ENCODE measurements around the gene ALG12. TPM values are rescaled to one million over a fixed set of nuclear protein-coding genes. Genes with fewer than 3 reads are reported as not detected.

ALG12 gene
- total RNA-seq, 2 donors from 2014 or later: 19.7 to 26.2 TPM

GRCh38 chr22:49951986-49952896, 34.0 kb upstream of the ALG12 start:
- Mint-ChIP-seq H3K4me3 (no peak overlapping the region), H3K27ac (peak overlapping the region; percentile 39), H3K9me3 (no peaks in the 10 kb centered on the region), H3K4me1 (no peaks in the 10 kb centered on the region), H3K36me3 (ENCODE audit: low read depth) (no peaks in the 10 kb centered on the region), H3K27me3 (ENCODE audit: insufficient read depth) (no peaks in the 10 kb centered on the region)
- no peak for TF ChIP-seq CTCF (conservative IDR thresholded peaks at IDR 0.05)
- Histone ChIP-seq H3K36me3 (ENCODE audit: control insufficient read depth, insufficient read depth, low read length) (no peaks in the 10 kb centered on the region), H3K9ac (ENCODE audit: extremely low read depth, low read length, poor library complexity, severe bottlenecking) (no peak overlapping the region), H3K4me1 (ENCODE audit: control insufficient read depth, insufficient read depth, low read length) (peaks cover 6% of the 10 kb centered on the region), H3K9me3 (ENCODE audit: control insufficient read depth, low read length) (no peaks in the 10 kb centered on the region), H3K4me3 (ENCODE audit: low read length) (no peak overlapping the region), H3K27ac (ENCODE audit: low read depth, low read length) (peak overlapping the region; percentile 63), H3K27me3 (ENCODE audit: control insufficient read depth, insufficient read depth, low read length, poor library complexity, severe bottlenecking) (no peaks in the 10 kb centered on the region)
- DNase-seq: no peak
- 79 to 83% methylated on average over 8 to 22 of the region's 24 CpGs for WGBS, 2 experiments (ENCODE audit: insufficient coverage in 1 of 2, insufficient read length in 1 of 2)

GRCh38 chr22:49951678-49951985, 33.4 kb upstream of the ALG12 start:
- Histone ChIP-seq H3K9me3 (ENCODE audit: control insufficient read depth, low read length) (no peaks in the 10 kb centered on the region), H3K27ac (ENCODE audit: low read depth, low read length) (no peak overlapping the region), H3K4me3 (ENCODE audit: low read length) (no peak overlapping the region), H3K36me3 (ENCODE audit: control insufficient read depth, insufficient read depth, low read length) (no peaks in the 10 kb centered on the region), H3K27me3 (ENCODE audit: control insufficient read depth, insufficient read depth, low read length, poor library complexity, severe bottlenecking) (no peaks in the 10 kb centered on the region), H3K4me1 (ENCODE audit: control insufficient read depth, insufficient read depth, low read length) (peaks cover 6% of the 10 kb centered on the region), H3K9ac (ENCODE audit: extremely low read depth, low read length, poor library complexity, severe bottlenecking) (no peak overlapping the region)
- Mint-ChIP-seq H3K36me3 (ENCODE audit: low read depth) (no peaks in the 10 kb centered on the region), H3K27me3 (ENCODE audit: insufficient read depth) (no peaks in the 10 kb centered on the region), H3K9me3 (no peaks in the 10 kb centered on the region), H3K4me3 (no peak overlapping the region), H3K4me1 (no peaks in the 10 kb centered on the region), H3K27ac (no peak overlapping the region)
- WGBS, 2 experiments (ENCODE audit: insufficient coverage in 1 of 2, insufficient read length in 1 of 2): 90 to 92% methylated on average over 2 to 4 of the region's 4 CpGs
- DNase-seq: peak; percentile 60
- TF ChIP-seq CTCF (conservative IDR thresholded peaks at IDR 0.05): no peak

- no peaks in the 10 kb centered on the region for H3K27me3 Mint-ChIP-seq (ENCODE audit: insufficient read depth)
- no peak overlapping the region for H3K4me3 ChIP-seq (ENCODE audit: low read length)
- H3K4me3 Mint-ChIP-seq: no peak overlapping the region
- H3K9ac ChIP-seq (ENCODE audit: extremely low read depth, low read length, poor library complexity, severe bottlenecking): no peak overlapping the region
- DNase-seq: peak; percentile 57
- TF ChIP-seq CTCF (conservative IDR thresholded peaks at IDR 0.05): no peak
- H3K4me1 Mint-ChIP-seq: no peaks in the 10 kb centered on the region
- no peak overlapping the region for H3K27ac Mint-ChIP-seq
- H3K9me3 ChIP-seq (ENCODE audit: control insufficient read depth, low read length): no peaks in the 10 kb centered on the region
- H3K9me3 Mint-ChIP-seq: no peaks in the 10 kb centered on the region
- H3K36me3 Mint-ChIP-seq (ENCODE audit: low read depth): no peaks in the 10 kb centered on the region
- H3K36me3 ChIP-seq (ENCODE audit: control insufficient read depth, insufficient read depth, low read length): no peaks in the 10 kb centered on the region
- peaks cover 6% of the 10 kb centered on the region for H3K4me1 ChIP-seq (ENCODE audit: control insufficient read depth, insufficient read depth, low read length)
- H3K27me3 ChIP-seq (ENCODE audit: control insufficient read depth, insufficient read depth, low read length, poor library complexity, severe bottlenecking): no peaks in the 10 kb centered on the region
- H3K27ac ChIP-seq (ENCODE audit: low read depth, low read length): no peak overlapping the region
- WGBS, 2 experiments (ENCODE audit: insufficient coverage in 1 of 2, insufficient read length in 1 of 2): 82 to 86% methylated on average over 18 to 28 of the region's 28 CpGs
Observed at GRCh38 chr22:49951000-49951677, 32.9 kb upstream of the ALG12 start.

Measured in endodermal cell (in vitro differentiated cells).